GM15510 (cell line): ENCODE data around the gene GALNT9.

Source experiments
- POLR2A ChIP-seq: IDR thresholded peaks from 3 replicates; pipeline ENCODE4 v1.6.1; 2011; ENCODE audit warnings: borderline replicate concordance; ENCODE audit not compliant: insufficient read length; ENCODE audit errors: extremely low read depth

Gene GALNT9

DNA sequence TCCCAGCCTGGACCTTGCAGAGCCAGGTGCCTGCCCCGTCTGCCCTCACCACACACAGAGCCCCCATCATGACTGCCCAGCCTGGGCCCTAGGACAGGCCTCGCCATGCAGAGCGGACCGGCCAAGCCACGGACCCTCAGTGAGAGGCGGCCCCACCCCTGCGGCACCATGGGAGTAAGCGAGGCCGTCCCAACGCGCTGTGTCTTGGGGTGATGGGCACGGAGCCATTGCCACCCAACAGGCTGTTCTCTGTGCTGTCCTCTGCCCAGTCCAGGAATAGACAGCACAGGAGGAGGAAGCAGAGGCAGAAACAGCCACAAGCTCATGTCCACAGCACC lies 39.2 kb downstream of the GALNT9 start:
- no peak for TF ChIP-seq POLR2A

DNA sequence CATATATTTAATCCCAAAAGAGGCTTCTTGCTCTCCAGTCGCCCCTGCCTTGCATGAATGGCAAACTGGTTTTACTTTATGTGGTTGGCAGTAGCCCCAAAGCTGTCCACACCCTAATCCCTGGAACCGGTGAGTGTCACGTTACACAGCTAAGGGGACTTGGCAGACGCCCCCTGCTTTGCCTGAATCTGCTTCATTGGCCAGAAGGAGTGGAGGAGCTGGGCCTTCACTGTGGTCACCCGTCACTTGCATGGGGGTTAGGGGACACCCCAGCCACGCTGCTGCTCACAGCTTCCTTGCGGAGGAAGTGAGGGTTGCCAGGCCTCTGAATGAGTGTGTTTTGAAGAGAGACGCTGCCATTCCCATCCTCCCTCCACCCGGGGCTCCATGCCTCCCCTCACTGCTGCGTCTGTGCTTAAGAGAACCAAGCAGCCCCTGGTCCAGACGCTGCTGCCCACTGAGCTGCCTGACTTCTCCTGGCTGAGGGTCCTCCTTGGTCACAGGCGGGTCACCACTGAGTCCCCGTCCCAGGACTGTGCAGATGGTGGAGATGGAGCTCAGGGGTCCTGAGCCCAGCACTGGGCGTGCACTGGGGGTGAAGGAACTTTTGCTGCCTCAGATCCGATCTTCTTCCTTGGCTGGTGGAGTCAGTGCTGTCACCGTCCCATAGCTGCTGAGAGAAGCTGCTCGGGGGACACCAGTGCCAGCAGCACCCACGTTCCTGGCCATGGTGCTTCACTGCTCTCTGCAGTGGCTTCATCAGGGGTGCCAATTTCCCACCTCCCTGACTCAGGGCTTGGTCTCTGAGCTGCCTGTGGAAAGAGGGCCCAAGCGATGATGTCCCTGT lies 39.8 kb downstream of the GALNT9 start:
- TF ChIP-seq POLR2A: no peak

DNA sequence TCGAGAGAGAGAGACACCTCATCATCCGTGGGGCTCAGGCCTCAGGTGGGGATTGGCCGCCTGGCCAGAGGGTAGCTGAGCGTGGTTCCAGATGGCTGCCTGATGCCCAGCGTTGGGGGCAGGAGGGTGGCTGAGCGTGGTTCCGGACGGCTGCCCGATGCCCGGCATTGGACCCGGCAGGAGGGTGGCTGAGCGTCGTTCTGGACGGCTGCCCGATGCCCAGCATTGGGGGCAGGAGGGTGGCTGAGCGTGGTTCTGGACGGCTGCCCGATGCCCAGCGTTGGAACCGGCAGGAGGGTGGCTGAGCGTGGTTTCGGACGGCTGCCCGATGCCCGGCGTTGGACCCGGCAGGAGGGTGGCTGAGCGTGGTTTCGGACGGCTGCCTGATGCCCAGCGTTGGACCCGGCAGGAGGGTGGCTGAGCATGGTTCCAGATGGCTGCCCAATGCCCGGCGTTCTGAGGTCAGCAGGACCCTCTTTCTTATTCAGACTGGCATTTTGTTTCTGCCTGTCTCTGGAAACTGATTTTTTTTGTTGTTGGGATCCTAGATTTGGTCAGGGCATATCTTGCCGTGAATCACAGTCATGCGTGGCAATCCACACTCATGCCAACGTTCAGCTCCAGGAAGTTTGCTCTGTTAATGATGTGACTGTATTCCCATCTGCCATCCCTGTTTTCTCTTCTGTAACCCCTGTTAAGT lies 40.7 kb downstream of the GALNT9 start:
- no peak for TF ChIP-seq POLR2A

DNA sequence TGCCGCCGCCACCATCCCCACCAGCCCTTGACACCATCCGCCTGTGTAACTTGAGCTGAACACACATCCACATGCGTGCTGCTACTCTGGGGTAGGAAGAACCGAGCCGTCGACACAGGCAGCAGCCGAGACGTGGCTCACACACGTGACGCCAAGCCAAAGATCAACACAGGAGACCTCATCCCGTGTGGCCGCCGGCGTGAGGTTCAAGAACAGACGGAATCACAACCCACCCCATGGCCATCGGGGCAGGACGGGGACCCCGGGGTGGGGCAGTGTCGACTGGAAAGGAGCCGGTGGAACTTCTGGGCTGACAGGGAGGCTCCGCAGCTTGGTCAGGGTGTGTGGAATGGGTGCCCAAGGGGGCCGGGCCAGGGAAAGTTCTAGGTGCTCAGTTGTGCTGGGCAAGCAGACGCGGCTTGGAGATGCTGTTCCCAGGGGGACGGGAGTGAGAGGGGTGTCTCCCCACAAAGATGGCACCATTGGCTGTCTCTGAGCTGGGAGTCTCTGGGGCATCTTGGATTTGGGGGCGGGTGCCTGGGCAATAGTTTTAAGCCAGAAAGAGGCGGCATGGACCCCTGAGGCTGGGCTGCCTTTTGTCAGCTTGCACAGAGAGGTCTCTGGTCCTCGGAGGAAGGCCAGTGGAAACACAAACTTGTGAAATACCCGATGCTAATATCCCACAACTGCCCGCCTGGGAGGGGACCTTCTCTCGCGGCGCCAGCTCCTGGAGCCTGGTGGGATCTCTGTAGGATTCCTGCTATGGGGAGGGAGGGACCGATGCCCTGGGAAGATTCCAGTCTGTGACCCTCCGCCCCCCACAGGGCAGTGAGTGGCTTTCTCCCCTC lies 41.8 kb downstream of the GALNT9 start:
- TF ChIP-seq POLR2A: no peak

DNA sequence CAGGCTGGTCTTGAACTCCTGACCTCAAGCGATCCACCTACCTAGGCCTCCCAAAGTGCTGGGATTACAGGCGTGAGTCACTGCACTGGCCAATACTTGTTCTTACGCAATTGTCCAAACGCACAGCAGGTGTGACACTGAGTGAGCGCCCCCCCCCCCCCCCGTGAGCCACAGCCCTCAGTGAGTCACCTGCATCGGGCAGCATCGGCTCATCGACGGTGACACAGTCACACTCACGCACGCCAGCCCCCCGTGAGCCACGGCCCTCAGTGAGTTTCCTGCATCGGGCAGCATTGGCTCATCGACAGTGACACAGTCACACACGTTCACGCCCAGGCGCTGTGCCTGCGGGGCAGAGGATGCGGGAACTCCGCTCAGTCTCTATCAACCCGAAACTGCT lies 42.5 kb downstream of the GALNT9 start:
- TF ChIP-seq POLR2A: no peak

DNA sequence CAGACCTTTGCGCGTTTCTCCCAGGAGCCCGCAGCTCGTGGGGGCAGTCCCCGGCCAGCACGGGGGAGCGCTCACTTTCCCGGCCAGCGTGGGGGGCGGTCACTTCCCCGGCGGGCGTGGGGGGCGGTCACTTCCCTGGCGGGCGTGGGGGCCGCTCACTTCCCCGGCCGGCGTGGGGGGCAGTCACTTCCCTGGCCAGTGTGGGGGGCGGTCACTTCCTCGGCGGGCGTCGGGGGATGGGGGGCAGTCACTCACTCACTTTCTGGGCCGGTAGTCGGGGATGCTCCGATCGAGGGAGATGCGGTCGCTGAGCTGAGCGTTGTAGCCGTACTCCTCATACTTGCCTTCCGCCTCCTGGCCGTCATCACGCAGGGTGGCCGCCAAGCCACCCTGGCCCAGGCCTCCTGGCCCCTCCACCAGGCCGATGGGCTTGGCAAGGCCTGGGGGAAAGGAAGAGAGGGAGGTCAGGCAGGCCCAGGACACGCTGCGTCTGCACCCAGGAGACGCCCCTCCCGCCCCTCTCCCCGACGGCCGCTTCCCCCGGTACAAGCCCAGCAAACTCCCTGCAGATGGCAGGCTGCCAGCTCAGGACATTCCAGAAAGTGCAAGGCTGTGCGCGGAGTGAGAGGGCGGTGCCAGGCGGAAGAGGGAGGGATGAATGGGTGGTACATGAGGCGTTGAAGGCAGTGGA lies 43.3 kb downstream of the GALNT9 start:
- TF ChIP-seq POLR2A: no peak

DNA sequence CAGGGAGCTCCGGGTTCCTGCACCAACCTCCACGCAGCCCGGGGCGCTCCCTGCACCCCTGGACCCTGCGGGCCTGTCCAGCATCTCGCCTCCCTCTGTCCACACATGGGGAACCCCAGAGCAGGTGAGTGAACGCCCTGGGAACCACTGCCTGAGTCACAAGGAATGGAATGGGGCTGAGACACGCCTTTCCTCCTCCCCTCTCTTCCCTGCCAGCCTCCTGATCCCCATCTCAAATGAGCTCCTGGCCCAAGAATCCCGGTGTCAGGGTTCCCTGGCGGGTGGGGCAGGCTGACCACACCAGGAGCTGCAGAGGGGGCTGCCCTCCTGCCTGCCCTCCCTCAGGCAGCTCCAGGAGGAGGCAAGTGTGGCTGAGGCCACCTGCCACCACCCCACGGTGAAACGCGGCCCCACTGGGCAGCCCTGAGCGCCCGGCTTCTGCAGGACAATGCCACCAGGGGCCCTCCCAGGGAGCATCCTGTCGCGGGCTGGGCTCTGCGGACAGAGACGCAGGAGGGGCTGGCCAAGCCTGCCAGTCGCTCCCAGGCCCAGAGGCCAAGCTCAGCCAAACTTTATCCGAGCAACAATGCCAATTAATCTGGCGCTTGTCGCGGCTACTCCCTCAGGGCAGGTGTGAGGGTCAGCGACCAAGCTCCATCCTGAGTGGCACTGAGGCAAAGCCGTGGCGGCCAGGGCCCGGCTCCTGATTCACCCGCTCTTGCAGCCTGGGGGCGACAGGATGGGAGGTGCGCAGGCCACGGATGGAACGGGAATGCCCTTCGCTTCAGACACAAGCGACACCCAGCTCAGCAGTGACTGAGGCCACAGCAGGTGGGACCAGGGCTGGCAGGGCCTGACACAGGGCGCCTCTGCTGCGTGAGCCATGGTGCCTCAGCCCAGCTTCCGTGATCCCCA lies 44.3 kb downstream of the GALNT9 start:
- no peak for TF ChIP-seq POLR2A

DNA sequence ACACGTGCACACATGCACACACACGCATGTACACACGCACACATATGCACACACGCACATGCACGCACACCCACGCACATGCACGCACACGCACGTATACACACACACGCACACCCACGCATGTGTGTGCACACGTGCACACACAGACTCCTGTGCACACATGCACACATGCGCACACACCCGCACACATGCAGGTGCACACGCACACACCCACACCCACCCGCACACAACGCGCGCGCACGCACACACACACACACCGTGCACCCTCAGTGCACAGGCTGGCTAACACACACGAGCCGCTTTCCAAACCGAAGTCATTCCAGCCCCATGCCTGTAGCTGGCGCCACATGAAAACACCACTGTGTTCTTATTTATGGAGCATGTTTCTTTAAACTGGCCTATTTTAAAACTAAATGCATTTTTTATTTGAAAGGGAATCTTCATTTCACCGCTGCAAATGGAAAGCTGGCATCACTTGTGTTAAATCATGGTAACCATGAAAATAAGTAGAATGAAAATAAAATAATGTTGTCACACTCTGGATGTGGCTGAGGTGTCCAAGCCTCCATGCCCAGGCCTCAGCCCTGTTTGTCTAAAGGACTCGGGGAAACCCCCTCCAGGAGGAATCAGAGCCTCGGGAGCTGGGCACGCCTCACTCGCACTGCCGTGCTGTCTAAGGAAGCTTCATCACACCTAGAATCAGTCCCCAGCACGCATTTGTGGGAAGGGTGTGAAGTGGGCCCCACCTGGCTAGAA lies 45.1 kb downstream of the GALNT9 start:
- no peak for TF ChIP-seq POLR2A

DNA sequence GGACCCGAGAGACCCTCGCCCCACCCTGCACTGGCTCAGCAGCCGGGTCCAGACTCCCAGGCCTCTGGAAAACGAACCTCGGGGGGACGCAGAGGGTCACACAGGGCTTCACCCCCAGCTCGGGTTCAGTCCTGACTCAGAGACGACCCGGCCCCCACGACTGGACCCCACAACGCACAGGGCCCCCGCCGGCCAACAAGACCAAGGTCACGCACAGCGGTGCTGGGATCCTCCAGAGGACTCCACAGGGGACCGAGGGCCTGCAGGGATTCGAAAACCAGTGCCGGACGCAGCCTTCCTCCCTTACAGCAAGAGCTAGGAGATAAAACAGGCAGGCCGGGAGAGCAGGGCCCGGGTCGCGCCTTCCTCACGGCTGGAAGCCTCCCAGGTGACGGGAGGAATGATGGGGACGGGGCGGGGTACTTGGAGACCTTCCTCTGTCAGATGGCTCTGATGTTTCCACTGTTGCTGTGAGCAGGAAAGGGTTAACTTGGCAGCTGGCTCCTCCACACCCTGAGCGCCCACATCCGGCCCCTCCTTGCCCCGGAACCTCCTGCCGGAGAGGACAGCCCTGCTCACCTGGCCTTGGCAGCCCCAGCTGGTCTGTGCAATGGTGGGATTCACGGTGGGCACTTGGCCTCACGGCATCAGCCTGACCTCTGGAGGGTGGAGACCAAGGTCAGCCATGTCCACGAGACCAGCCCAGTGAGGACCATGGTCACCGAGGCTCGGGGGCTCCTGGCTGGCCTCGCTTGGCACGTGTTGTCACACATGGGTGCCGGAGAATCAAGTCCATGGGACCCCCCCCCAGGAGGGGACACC lies 46.2 kb downstream of the GALNT9 start:
- no peak for TF ChIP-seq POLR2A

DNA sequence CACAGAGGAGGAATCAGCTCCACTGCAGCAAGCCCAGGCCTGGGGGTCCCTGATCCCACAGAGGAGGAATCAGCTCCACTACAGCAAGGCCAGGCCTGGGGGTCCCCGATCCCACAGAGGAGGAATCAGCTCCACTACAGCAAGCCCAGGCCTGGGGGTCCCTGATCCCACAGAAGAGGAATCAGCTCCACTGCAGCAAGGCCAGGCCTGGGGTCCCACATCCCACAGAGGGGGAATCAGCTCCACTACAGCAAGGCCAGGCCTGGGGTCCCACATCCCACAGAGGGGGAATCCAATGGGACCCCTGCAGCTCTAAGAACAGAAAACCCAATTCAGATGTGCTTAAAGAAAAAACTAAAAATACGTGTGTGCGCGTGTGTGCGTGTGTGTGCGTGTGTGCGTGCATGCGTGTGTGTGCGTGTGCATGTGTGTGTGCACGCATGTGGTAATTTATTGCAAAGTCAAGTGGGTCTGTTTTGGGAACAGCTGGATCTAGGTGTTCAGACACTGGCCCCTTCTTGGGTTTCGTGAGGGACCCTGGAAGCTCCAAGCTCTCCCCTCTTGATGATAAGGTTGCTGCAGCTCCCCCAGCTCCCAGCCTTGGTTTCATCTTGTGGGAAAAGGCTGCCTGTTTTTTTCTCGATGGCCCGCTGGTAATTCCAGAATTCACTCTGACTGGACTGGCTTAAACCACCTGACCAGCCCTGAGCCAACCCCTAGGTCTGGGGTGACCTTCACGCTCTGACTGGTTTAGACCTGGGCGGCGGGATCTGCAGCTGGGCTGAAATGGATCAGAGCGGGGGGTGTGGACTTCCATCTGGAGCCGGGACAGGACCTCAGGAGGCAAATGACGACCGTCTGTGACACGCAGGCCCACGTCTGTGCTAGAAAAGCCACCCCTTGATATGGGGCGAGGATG lies 47.1 kb downstream of the GALNT9 start:
- TF ChIP-seq POLR2A: no peak

DNA sequence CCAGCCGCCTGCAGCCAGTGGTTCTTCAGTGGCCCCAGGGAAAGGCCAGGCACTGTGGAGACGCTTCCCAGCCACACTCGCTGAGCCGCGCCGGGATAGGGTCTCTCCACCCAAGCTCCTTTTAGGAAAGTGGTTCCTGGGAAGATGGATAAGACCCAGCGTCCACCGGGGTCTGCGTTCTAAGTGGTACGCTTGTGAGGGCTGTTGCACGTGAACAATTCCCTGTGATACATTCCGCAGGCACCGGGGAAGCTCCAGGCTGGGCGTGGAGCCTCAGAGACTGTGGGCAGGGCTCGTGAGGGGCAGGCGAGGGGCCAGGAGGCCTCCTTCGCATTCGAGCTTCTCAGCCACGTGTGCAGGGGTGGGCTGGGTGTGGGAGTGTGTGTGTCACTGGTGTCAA lies 48.4 kb downstream of the GALNT9 start:
- TF ChIP-seq POLR2A: no peak
